Measurements from ENCODE around the gene SMAGP.
"Not testable (repeated sequence)": the region's sequence is repeated elsewhere in the genome, so short reads cannot be mapped to it uniquely, and the experiment has no call there.

SMAGP gene

GRCh38 chr12:51225234-51225633 lies 45.0 kb downstream of the SMAGP start:
- DNase-seq (ENCODE audit: low read depth in 2 of 2) = no peak

GRCh38 chr12:51224625-51225024 lies 45.6 kb downstream of the SMAGP start:
- DNase-seq (ENCODE audit: low read depth in 2 of 2) = no peak

GRCh38 chr12:51222461-51222860 lies 47.8 kb downstream of the SMAGP start:
- no peak for DNase-seq (ENCODE audit: low read depth in 2 of 2)

- not testable (repeated sequence) for DNase-seq (ENCODE audit: low read depth in 2 of 2)
Measured at GRCh38 chr12:51219857-51220256, 50.4 kb downstream of the SMAGP start.

GRCh38 chr12:51219322-51219721 lies 50.9 kb downstream of the SMAGP start:
- DNase-seq (ENCODE audit: low read depth in 2 of 2) = no peak

- DNase-seq (ENCODE audit: low read depth in 2 of 2) = no peak
Measured at GRCh38 chr12:51218607-51219161, 51.5 kb downstream of the SMAGP start.

- DNase-seq (ENCODE audit: low read depth in 2 of 2) = peak; percentile 57 to 61
Measured at GRCh38 chr12:51217968-51218606, 52.1 kb downstream of the SMAGP start, which contains the start of gene POU6F1. POU6F1 (minus strand) TSS chr12:51218062; CDS start chr12:51206836, 11,226 bp downstream.

- DNase-seq (ENCODE audit: low read depth in 2 of 2) = peak; percentile 18 to 42
Measured at GRCh38 chr12:51217133-51217967, 52.9 kb downstream of the SMAGP start.

GRCh38 chr12:51216642-51217041 lies 53.6 kb downstream of the SMAGP start:
- DNase-seq (ENCODE audit: low read depth in 2 of 2) = no peak

GRCh38 chr12:51214895-51215294 lies 55.3 kb downstream of the SMAGP start:
- no peak for DNase-seq (ENCODE audit: low read depth in 2 of 2)

GRCh38 chr12:51210690-51211395 lies 59.4 kb downstream of the SMAGP start:
- DNase-seq (ENCODE audit: low read depth in 2 of 2) = no peak

- no peak for DNase-seq (ENCODE audit: low read depth in 2 of 2)
Measured at GRCh38 chr12:51209259-51209658, 61.0 kb downstream of the SMAGP start.

GRCh38 chr12:51208016-51208660 lies 62.1 kb downstream of the SMAGP start:
- no peak for DNase-seq (ENCODE audit: low read depth in 2 of 2)

- no peak for DNase-seq (ENCODE audit: low read depth in 2 of 2)
Measured at GRCh38 chr12:51205350-51205749, 64.9 kb downstream of the SMAGP start.

GRCh38 chr12:51202718-51203117 lies 67.5 kb downstream of the SMAGP start:
- no peak for DNase-seq (ENCODE audit: low read depth in 2 of 2)

- no peak for DNase-seq (ENCODE audit: low read depth in 2 of 2)
Measured at GRCh38 chr12:51200806-51201205, 69.4 kb downstream of the SMAGP start.

- DNase-seq (ENCODE audit: low read depth in 2 of 2) = no peak
Measured at GRCh38 chr12:51200156-51200555, 70.1 kb downstream of the SMAGP start.

GRCh38 chr12:51199366-51199945 lies 70.8 kb downstream of the SMAGP start:
- no peak for DNase-seq (ENCODE audit: low read depth in 2 of 2)

- DNase-seq (ENCODE audit: low read depth in 2 of 2) = no peak
Measured at GRCh38 chr12:51198568-51199365, 71.4 kb downstream of the SMAGP start.
